Gastrocnemius medialis (tissue), 4 donors: Measurements from ENCODE around the gene UQCRH. TPM values are rescaled to one million over a fixed set of nuclear protein-coding genes. Genes with fewer than 3 reads are reported as not detected.

Experiments used
- ATAC-seq, 2 donors: fragments of 150-250 bp; one replicate each; pipeline ENCODE4 v1.9.1; 2016
- DNase-seq, 2 donors: peaks; one replicate each; pipeline ENCODE4 v3.0.0-alpha.2; 2019
- H3K27ac ChIP-seq, 4 donors: fragments of 200-600 bp; sonication (generic); 1 replicate in 1 of 4; 2 replicates in 3 of 4; pipeline ENCODE4 v1.5.1; 2016 to 2018; ENCODE audit warnings: mild to moderate bottlenecking in 2 of 4, moderate library complexity in 1 of 4
- H3K27me3 ChIP-seq, 3 donors: fragments of 200-600 bp; sonication (generic) in 2 of 3; 1 replicate in 1 of 3; 2 replicates in 2 of 3; pipeline versions ENCODE4 v1.5.1 to v1.6.0; 2016 to 2019; ENCODE audit warnings: mild to moderate bottlenecking in 1 of 3, moderate library complexity in 1 of 3
- H3K36me3 ChIP-seq, 2 donors: fragments of 200-600 bp; sonication (generic) in 1 of 2; one replicate each; pipeline ENCODE4 v1.5.1; 2017 to 2018
- H3K4me1 ChIP-seq, 2 donors: fragments of 200-600 bp; sonication (generic) in 1 of 2; one replicate each; pipeline ENCODE4 v1.5.1; 2016 to 2017; ENCODE audit warnings: mild to moderate bottlenecking in 2 of 2
- H3K4me3 ChIP-seq, 4 donors: fragments of 200-600 bp; sonication (generic) in 3 of 4; 1 replicate in 1 of 4; 2 replicates in 3 of 4; pipeline ENCODE4 v1.5.1; 2016 to 2019; ENCODE audit warnings: mild to moderate bottlenecking in 2 of 4
- H3K9me3 ChIP-seq, 3 donors: fragments of 200-600 bp; sonication (generic) in 2 of 3; 1 replicate in 1 of 3; 2 replicates in 2 of 3; pipeline ENCODE4 v1.5.1; 2016 to 2019
- CTCF ChIP-seq, 5 experiments: fragments of 450-650 bp in 3 of 5; fragments of 200-600 bp in 2 of 5; sonication (generic) in 2 of 5; IDR thresholded peaks in 4 of 5; conservative IDR thresholded peaks in 1 of 5; 1 replicate in 4 of 5; 2 replicates in 1 of 5; pipeline ENCODE4 v1.5.1; 2016 to 2019; ENCODE audit warnings: antibody characterized with exemption in 5 of 5, mild to moderate bottlenecking in 3 of 5, moderate library complexity in 3 of 5
- POLR2A ChIP-seq, 2 donors: fragments of 450-650 bp; IDR thresholded peaks; one replicate each; pipeline ENCODE4 v1.6.1; 2017; ENCODE audit warnings: antibody characterized with exemption in 2 of 2, mild to moderate bottlenecking in 2 of 2, moderate library complexity in 2 of 2
- in situ Hi-C, 4 donors: fragments of 200-750 bp; cut with MboI; loops; one replicate each; pipeline versions ENCODE4 v1.15.0 to v1.8.0; 2017; ENCODE audit warnings: low sequenced_read_pairs in 4 of 4
- intact Hi-C: fragments of 100-400 bp; cut with DNase I; formaldehyde crosslinking; loops from one replicate; pipeline ENCODE4 v1.15.1; 2023; ENCODE audit warnings: low total_unique reads
- total RNA-seq, 4 donors: library from RNA; depleted of rRNA; stranded (reverse); fragments of >200 nt; gene quantifications; one replicate each; pipeline versions ENCODE4 v1.1.0 to v1.2.3, GENCODE V29; 2016

UQCRH gene
- total RNA-seq, result 100 to 1,000 TPM; 415 to 695 (median 493) TPM

GRCh38 chr1:46303038-46303871 lies at the start of gene UQCRH, which contains the start of gene LRRC41:
Gene UQCRH, plus strand, starts transcription at chr1:46303698. Its CDS starts 69 bp downstream, at chr1:46303767.
Gene LRRC41, minus strand, starts transcription at chr1:46303616. Its CDS starts 294 bp downstream, at chr1:46303322.
- in situ Hi-C loops, result no loop called here
- H3K27me3 ChIP-seq, result no peaks in the 10 kb centered on the region
- TF ChIP-seq CTCF (IDR thresholded peaks at IDR 0.05 in 4 of 5, conservative IDR thresholded peaks at IDR 0.05 in 1 of 5) (peak in 1 of 5 experiments; percentile 10), POLR2A (IDR thresholded peaks at IDR 0.05) (peak; percentile 67 to 75)
- peak within 1 kb of the TSS; percentile 97 to 99 (median 98) for H3K27ac ChIP-seq
- H3K36me3 ChIP-seq, result peaks cover 0 to 5% of the 10 kb centered on the region in 2 donors
- H3K4me1 ChIP-seq, result peaks cover 54 to 71% of the 10 kb centered on the region in 2 donors
- DNase-seq (peak; percentile 95 to 97), ATAC-seq (peak; percentile 91 to 95)
- intact Hi-C loops, result loop anchor here (1.0 to 2.0 kb wide), 3 partner anchors 16 to 45 kb away; partner anchors contain the start of gene NSUN4
- peak within 1 kb of the TSS; percentile 83 to 96 (median 90) for H3K4me3 ChIP-seq
- no peaks in the 10 kb centered on the region for H3K9me3 ChIP-seq

- no peaks in the 10 kb centered on the region for H3K4me1 ChIP-seq
- H3K27ac ChIP-seq, result no peak overlapping the region
- in situ Hi-C loops (no loop called here), intact Hi-C loops (no loop called here)
- ATAC-seq (no peak), DNase-seq (no peak)
- H3K36me3 ChIP-seq, result no peaks in the 10 kb centered on the region
- no peaks in the 10 kb centered on the region for H3K9me3 ChIP-seq
- no peak for TF ChIP-seq CTCF (IDR thresholded peaks at IDR 0.05 in 4 of 5, conservative IDR thresholded peaks at IDR 0.05 in 1 of 5)
- no peak for TF ChIP-seq POLR2A (IDR thresholded peaks at IDR 0.05)
- H3K27me3 ChIP-seq, result no peaks in the 10 kb centered on the region
- H3K4me3 ChIP-seq, result no peak overlapping the region
These were observed 48.8 kb upstream of the UQCRH start for GRCh38 chr1:46254668-46255067.

- no peak for DNase-seq
- Histone ChIP-seq H3K27ac (no peak overlapping the region), H3K36me3 (no peaks in the 10 kb centered on the region), H3K27me3 (no peaks in the 10 kb centered on the region), H3K9me3 (no peaks in the 10 kb centered on the region), H3K4me3 (no peak overlapping the region), H3K4me1 (no peaks in the 10 kb centered on the region)
- intact Hi-C loops (no loop called here), in situ Hi-C loops (no loop called here)
- ATAC-seq, result no peak
- TF ChIP-seq CTCF (IDR thresholded peaks at IDR 0.05 in 4 of 5, conservative IDR thresholded peaks at IDR 0.05 in 1 of 5) (no peak), POLR2A (IDR thresholded peaks at IDR 0.05) (no peak)
These were observed 47.0 kb upstream of the UQCRH start for GRCh38 chr1:46256523-46256922.

GRCh38 chr1:46262508-46262907 lies 41.0 kb upstream of the UQCRH start:
- in situ Hi-C loops (no loop called here), intact Hi-C loops (no loop called here)
- H3K27me3 ChIP-seq, result no peaks in the 10 kb centered on the region
- H3K4me3 ChIP-seq, result no peak overlapping the region
- no peak for DNase-seq
- H3K4me1 ChIP-seq, result no peaks in the 10 kb centered on the region
- H3K36me3 ChIP-seq, result peaks cover 0 to 2% of the 10 kb centered on the region in 2 donors
- no peak overlapping the region for H3K27ac ChIP-seq
- TF ChIP-seq POLR2A (IDR thresholded peaks at IDR 0.05), result no peak
- no peak for TF ChIP-seq CTCF (IDR thresholded peaks at IDR 0.05 in 4 of 5, conservative IDR thresholded peaks at IDR 0.05 in 1 of 5)
- no peaks in the 10 kb centered on the region for H3K9me3 ChIP-seq
- no peak for ATAC-seq
